ENCODE measurements around the gene RDH16.
"Not testable (repeated sequence)": the region's sequence is repeated elsewhere in the genome, so short reads cannot be mapped to it uniquely, and the experiment has no call there.

Gene RDH16

DNA sequence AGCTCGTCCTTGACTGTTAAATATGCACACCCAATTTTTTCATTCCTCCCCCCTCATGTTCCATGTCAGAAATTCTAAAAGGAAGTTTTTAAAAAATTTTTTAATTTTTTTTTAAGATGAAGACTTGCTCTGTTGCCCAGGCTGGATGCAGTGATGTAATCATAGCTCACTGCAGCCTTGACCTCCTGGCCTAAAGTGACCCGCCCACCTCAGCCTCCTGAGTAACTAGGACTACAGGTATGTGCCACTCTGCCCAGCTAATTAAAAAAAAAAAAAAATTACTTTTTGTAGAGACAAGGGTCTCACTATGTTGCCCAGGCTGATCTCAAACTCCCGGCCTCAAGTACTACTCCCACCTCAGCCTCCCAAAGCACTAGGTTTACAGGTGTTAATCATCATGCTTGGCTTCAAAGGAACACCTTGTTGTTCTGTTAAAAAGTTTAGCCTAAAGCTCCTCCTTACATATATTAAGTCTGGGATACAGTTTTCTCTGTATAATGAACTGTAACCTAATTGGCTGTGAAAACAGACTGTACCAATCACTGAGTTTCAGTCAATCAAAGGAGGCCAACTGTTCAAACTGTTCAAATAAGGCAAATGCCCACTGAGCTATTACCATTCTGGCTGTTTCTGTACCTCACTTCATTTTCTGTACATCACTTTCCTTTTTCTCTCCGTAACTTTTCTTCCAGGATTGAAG, 41.0 kb downstream of the RDH16 start:
- no peak for DNase-seq

DNA sequence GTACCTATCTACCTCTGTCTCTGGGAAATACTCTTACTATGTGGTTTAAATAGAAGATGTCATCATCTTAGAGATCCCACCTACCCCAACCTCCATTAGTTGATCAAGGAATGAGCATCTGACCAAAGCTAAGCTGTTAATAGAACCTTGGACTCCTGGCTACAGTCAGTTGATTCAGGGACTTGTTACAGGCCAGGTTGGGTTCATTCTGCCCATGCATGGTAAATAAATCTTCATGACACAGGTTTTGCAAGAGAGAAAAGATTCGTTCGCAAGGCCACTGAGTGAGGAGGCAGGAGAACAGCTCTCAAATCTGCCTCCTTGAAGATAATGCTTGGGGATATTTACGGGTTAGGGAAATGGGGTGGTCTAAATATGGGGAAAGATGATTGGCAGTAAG, 42.7 kb downstream of the RDH16 start:
- DNase-seq = no peak

DNA sequence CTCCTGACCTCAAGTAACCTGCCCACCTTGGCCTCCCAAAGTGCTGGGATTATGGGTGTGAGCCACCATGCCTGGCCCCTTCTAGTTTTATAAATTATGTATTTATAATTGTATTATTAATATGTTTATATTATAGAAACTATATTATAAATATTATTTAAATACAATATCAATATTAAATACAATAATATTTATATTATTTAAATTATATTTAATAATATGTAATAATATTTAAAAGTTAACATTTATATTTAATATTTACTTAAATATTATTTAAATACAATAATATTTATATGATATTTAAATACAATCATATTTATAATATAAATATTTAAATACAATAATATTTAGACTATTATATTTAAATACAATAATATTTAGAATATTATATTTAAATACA, 43.2 kb downstream of the RDH16 start:
- DNase-seq = no peak

DNA sequence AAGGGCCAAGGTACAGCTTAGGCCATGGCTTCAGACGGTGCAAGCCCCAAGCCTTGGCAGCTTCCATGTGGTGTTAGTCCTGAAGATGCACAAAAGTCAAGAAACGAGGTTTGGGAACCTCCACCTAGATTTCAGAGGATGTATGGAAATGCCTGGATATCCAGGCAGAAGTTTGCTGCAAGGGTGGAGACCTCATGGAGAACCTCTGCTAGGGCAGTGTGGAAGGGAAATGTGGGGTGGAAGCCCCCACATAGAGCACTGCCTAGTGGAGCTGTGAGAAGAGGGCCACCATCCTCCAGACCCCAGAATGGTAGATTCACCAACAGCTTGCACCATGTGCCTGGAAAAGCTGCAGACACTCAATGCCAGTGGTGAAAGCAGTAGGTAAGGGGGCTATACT, 48.0 kb downstream of the RDH16 start:
- not testable (repeated sequence) for DNase-seq

DNA sequence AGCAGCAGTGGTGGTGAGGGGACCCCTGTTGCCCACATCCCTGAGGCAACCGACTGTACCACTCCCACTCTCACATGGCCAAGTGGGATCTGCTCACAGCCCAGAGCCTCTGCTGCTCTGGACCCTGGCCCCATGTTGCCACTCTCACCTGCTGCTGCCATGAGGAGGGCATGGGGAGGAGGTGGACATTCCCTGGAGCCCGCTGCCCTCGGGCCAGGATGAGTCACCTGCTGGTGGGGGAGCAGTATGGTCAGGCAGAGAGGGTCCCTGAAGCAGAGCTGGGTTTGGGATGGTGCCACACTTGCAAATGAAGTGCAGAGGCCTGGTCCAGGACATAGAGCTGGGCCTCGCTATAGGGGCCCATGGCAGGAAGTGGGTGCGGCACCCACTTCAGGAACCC, 49.3 kb downstream of the RDH16 start:
- DNase-seq = no peak

DNA sequence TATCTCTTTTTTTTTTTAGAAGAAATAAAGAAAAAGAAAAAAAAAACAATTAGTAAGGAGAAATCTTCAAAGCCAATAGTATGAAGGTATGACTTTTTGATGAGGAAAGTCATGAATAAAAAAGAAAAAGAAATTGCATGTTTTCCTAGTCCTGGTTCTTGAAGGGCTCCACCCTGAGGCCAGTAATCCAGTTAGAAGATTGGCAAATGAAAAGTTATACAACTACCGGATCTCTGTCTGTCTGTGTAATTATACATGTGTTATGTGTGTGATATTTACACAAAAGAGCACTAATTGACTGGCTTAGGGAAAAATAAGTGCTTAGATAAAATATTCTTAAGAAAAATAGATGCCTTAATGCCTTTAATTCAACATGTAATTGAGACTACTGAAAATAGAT, 51.6 kb downstream of the RDH16 start:
- DNase-seq = no peak

DNA sequence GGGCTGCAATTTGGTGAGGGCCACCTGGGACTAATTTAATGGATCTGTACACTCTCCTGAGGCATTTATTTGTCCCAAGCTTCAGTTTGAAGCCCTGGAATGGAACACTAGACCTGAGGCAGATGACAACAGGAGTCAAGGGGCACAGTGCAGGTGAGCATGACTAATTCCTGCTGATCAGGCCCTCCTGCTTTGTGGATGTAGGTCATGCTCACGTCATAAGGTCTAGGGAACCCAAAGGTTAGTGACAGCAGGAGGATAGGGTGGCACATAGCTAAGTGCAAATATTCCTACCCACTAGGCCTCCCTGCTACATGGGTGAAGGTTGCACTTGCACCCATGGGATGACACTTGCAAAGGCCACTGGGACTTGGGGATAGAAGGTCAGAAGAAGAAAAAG, 54.0 kb downstream of the RDH16 start:
- DNase-seq = no peak
